Mucosa of descending colon (tissue), 3 donors: ENCODE measurements around the gene NCMAP. TPM values are rescaled to one million over a fixed set of nuclear protein-coding genes. Genes with fewer than 3 reads are reported as not detected.
A peak's percentile ranks its signal among the peaks of the same experiment; 100 is the strongest.

ENCODE experiments used
- ATAC-seq: fragments of 200-7000 bp; cut with Tn5 transposase; one replicate; pipeline ENCODE4 v1.9.1; 2020; ENCODE audit warnings: mild to moderate bottlenecking, moderate library complexity
- DNase-seq, 3 donors: peaks; one replicate each; pipeline ENCODE4 v3.0.0-alpha.2; 2020
- H3K36me3 ChIP-seq: fragments of 200-600 bp; one replicate; pipeline ENCODE4 v1.8.0; 2021; ENCODE audit warnings: low read depth, mild to moderate bottlenecking
- H3K4me1 ChIP-seq: fragments of 200-600 bp; one replicate; pipeline ENCODE4 v1.8.0; 2021; ENCODE audit warnings: low read depth, mild to moderate bottlenecking
- H3K4me3 ChIP-seq: fragments of 200-600 bp; one replicate; pipeline ENCODE4 v1.8.0; 2021; ENCODE audit warnings: mild to moderate bottlenecking
- H3K9me3 ChIP-seq: fragments of 200-600 bp; one replicate; pipeline ENCODE4 v1.8.0; 2021; ENCODE audit warnings: mild to moderate bottlenecking
- CTCF ChIP-seq: fragments of 200-600 bp; IDR thresholded peaks from one replicate; pipeline ENCODE4 v1.8.0; 2022; ENCODE audit warnings: antibody characterized with exemption, mild to moderate bottlenecking
- intact Hi-C, 2 donors: fragments of 100-400 bp; cut with DNase I in 1 of 2; cut with micrococcal nuclease in 1 of 2; formaldehyde crosslinking; loops; one replicate each; pipeline versions ENCODE4 v1.11.0 to v1.11.1; 2022; cut with DNase I, micrococcal nuclease
- total RNA-seq, 3 donors: library from RNA; stranded (reverse); fragmentation: NEBNext Ultra II Directional in 2 of 3; extraction: Animal tissue kit (Norgen Biotek cat#: 25700) in 2 of 3; gene quantifications; one replicate each; pipeline versions ENCODE4 v1.2.1 to v1.2.4, GENCODE V29; 2021 to 2023
- donor health status: DM: no; HTN: no; CAD: no; lungs with moderate emphysema.
- donor health status: DM: no; HTN: no; CAD: no.
- donor health status: DM: no; HTN: yes; CAD: no.

NCMAP gene
- total RNA-seq, 3 donors from 2014 or later: 0.60 to 1.9 (median 1.9) TPM

- Histone ChIP-seq H3K36me3 (no peaks in the 10 kb centered on the region), H3K9me3 (no peaks in the 10 kb centered on the region), H3K4me3 (no peak overlapping the region), H3K4me1 (peaks cover 9% of the 10 kb centered on the region)
- DNase-seq (no peak), ATAC-seq (no peak)
- no peak for TF ChIP-seq CTCF
- intact Hi-C loops: no loop called here
These were observed 1.2 kb upstream of the NCMAP start for GRCh38 chr1:24554714-24555113.

GRCh38 chr1:24556414-24556795 lies 518 bp downstream of the NCMAP start:
- TF ChIP-seq CTCF: no peak
- no peak overlapping the region for H3K4me3 ChIP-seq
- H3K4me1 ChIP-seq: peaks cover 7% of the 10 kb centered on the region
- peak in 1 of 3 donors; percentile 31 for DNase-seq
- intact Hi-C loops: no loop called here
- no peak for ATAC-seq
- H3K9me3 ChIP-seq: no peaks in the 10 kb centered on the region
- no peaks in the 10 kb centered on the region for H3K36me3 ChIP-seq

GRCh38 chr1:24557220-24557619 lies 1.3 kb downstream of the NCMAP start:
- ATAC-seq (no peak), DNase-seq (no peak)
- no peak overlapping the region for H3K4me3 ChIP-seq
- H3K4me1 ChIP-seq: no peaks in the 10 kb centered on the region
- intact Hi-C loops: no loop called here
- TF ChIP-seq CTCF: no peak
- no peaks in the 10 kb centered on the region for H3K9me3 ChIP-seq
- H3K36me3 ChIP-seq: no peaks in the 10 kb centered on the region

- intact Hi-C loops: no loop called here
- DNase-seq (no peak), ATAC-seq (peak; percentile 38)
- H3K4me3 ChIP-seq: no peak overlapping the region
- H3K9me3 ChIP-seq: no peaks in the 10 kb centered on the region
- H3K4me1 ChIP-seq: no peaks in the 10 kb centered on the region
- no peak for TF ChIP-seq CTCF
- no peaks in the 10 kb centered on the region for H3K36me3 ChIP-seq
These were observed 1.8 kb downstream of the NCMAP start for GRCh38 chr1:24557711-24558131.

GRCh38 chr1:24558455-24558854 lies 2.6 kb downstream of the NCMAP start:
- ATAC-seq (no peak), DNase-seq (peak in 1 of 3 donors; percentile 19)
- H3K9me3 ChIP-seq: no peaks in the 10 kb centered on the region
- H3K4me3 ChIP-seq: no peak overlapping the region
- intact Hi-C loops: no loop called here
- H3K4me1 ChIP-seq: no peaks in the 10 kb centered on the region
- H3K36me3 ChIP-seq: no peaks in the 10 kb centered on the region
- TF ChIP-seq CTCF: no peak
